Astrocyte of the spinal cord (primary cell): ENCODE data around the gene MICU2.

Experiments used
- DNase-seq: peaks from one replicate; pipeline ENCODE4 v3.0.0; 2011; ENCODE audit warnings: low read depth, low spot score
- H3K4me3 ChIP-seq: 2 replicates; pipeline ENCODE4 v1.5.1; 2011; ENCODE audit warnings: low read depth, mild to moderate bottlenecking, low read length, moderate library complexity
- in situ Hi-C: cut with HindIII; loops from 2 replicates; pipeline ENCODE4 v1.10.0; 2017; ENCODE audit warnings: low sequenced_read_pairs
- TF ChIP-seq, protein P1 (sequence below): IDR thresholded peaks from 2 replicates; pipeline ENCODE4 v1.5.1; 2012; ENCODE audit warnings: low read depth, mild to moderate bottlenecking, low read length, inconsistent platforms

Gene MICU2

DNA sequence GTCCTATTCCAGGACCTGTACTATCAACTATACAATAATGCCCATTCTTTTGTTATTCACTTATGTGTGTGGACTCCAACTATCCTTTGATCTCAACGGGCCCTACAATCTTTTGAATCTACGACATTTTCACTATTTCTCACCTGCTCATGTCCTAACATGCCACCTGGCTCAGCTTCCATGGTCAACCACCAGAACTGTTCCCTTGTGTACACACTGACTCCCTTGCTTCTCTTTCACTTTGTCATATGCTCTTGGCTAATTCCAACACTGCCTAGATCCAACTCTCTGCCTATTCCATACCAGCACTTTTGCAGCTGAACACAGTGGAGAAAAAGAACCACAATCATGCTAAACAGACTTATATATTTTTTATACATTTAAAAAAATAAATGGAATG is 53.1 kb downstream of the MICU2 start:
- in situ Hi-C loops: no loop called here
- TF ChIP-seq, protein P1, sequence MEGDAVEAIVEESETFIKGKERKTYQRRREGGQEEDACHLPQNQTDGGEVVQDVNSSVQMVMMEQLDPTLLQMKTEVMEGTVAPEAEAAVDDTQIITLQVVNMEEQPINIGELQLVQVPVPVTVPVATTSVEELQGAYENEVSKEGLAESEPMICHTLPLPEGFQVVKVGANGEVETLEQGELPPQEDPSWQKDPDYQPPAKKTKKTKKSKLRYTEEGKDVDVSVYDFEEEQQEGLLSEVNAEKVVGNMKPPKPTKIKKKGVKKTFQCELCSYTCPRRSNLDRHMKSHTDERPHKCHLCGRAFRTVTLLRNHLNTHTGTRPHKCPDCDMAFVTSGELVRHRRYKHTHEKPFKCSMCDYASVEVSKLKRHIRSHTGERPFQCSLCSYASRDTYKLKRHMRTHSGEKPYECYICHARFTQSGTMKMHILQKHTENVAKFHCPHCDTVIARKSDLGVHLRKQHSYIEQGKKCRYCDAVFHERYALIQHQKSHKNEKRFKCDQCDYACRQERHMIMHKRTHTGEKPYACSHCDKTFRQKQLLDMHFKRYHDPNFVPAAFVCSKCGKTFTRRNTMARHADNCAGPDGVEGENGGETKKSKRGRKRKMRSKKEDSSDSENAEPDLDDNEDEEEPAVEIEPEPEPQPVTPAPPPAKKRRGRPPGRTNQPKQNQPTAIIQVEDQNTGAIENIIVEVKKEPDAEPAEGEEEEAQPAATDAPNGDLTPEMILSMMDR: no peak
- DNase-seq: no peak
- no peak overlapping the region for H3K4me3 ChIP-seq

DNA sequence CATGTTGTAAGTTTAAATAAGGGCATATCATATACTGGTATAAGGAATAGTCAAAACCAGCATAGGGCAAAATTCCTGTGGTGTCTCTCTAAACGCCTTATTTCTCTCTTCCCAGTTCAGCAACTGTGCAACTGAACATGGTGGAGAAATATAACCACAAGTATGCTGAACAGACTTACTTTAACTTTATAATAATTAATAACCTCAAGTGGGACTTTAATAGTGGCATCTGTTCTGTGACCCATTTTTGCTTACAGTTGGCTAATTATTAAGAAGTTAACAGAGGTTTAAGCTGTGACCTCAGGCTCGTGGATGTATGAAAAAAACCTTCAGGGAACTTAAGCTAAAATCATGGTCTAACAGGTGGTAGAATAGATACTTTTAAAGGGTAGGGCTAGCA is 54.3 kb downstream of the MICU2 start:
- in situ Hi-C loops: no loop called here
- DNase-seq: no peak
- TF ChIP-seq, protein P1: no peak

GRCh38 chr13:21548577-21548976 is 55.4 kb downstream of the MICU2 start:
- TF ChIP-seq, protein P1: no peak
- in situ Hi-C loops: no loop called here
- H3K4me3 ChIP-seq: no peak overlapping the region
- DNase-seq: no peak

More for the DNA sequence above, 54.3 kb downstream of the MICU2 start:
- no peak overlapping the region for H3K4me3 ChIP-seq

- DNase-seq: no peak
- in situ Hi-C loops: no loop called here
- TF ChIP-seq, protein P1: no peak
- H3K4me3 ChIP-seq: no peak overlapping the region
Measured at GRCh38 chr13:21546372-21546771, 57.6 kb downstream of the MICU2 start.

DNA sequence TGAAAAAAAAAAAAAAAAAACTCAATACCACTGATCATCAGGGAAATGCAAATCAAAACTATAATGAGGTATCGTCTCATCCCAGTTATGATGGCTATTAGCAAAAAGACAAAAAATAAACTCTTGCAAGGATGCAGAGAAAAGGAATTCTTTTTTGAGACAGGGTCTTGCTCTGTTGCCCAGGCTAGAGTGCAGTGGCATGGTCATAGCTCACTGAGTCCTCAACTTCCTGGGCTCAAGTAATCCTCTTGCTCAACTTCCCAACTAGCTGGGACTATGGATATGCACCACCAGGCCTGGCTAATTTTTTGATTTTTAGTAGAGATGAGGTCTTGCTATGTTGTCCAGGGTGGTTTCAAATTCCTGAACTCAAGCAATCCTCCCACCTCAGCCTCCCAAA is 59.5 kb downstream of the MICU2 start:
- no peak for DNase-seq
- no peak overlapping the region for H3K4me3 ChIP-seq
- TF ChIP-seq, protein P1: no peak
- in situ Hi-C loops: no loop called here

GRCh38 chr13:21542563-21542962 is 61.4 kb downstream of the MICU2 start:
- in situ Hi-C loops: no loop called here

More at GRCh38 chr13:21542563-21542962, 61.4 kb downstream of the MICU2 start:
- TF ChIP-seq, protein P1: no peak
- peak; percentile 22 for DNase-seq
- no peak overlapping the region for H3K4me3 ChIP-seq
